Loucy (cell line): ENCODE data around the gene NLGN1.

Experiments
- EZH2phosphoT487 ChIP-seq: fragments of 200-600 bp; IDR thresholded peaks from 2 replicates; pipeline ENCODE4 v1.6.1; 2018; ENCODE audit warnings: antibody characterized with exemption, mild to moderate bottlenecking, moderate library complexity, borderline replicate concordance
- TF ChIP-seq, protein P1 (sequence below): fragments of 200-600 bp; sonication (generic); conservative IDR thresholded peaks from 2 replicates; pipeline ENCODE4 v1.5.1; 2014; ENCODE audit warnings: mild to moderate bottlenecking, antibody characterized with exemption, low read length

DNA sequence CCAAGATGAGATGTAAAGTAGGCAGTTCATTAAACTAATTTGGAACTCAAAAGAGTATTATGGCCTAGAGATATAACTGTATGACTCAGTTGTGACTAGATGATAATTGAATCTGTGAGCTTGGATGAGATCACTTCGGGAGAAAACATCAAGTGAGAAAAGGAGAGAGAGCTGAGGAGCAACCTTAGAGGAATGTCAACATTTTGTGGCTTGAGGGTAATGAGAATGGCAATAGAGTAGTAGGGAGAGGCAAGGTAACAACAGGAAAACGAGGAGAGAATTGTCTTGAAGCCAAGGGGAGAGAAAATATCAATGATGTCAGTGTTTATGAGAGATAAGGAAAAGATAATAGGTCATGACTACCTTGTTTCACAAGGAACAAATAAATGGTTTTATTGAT, 580.2 kb downstream of the NLGN1 start:
- TF ChIP-seq, protein P1, sequence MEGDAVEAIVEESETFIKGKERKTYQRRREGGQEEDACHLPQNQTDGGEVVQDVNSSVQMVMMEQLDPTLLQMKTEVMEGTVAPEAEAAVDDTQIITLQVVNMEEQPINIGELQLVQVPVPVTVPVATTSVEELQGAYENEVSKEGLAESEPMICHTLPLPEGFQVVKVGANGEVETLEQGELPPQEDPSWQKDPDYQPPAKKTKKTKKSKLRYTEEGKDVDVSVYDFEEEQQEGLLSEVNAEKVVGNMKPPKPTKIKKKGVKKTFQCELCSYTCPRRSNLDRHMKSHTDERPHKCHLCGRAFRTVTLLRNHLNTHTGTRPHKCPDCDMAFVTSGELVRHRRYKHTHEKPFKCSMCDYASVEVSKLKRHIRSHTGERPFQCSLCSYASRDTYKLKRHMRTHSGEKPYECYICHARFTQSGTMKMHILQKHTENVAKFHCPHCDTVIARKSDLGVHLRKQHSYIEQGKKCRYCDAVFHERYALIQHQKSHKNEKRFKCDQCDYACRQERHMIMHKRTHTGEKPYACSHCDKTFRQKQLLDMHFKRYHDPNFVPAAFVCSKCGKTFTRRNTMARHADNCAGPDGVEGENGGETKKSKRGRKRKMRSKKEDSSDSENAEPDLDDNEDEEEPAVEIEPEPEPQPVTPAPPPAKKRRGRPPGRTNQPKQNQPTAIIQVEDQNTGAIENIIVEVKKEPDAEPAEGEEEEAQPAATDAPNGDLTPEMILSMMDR = no peak
- TF ChIP-seq EZH2phosphoT487 = no peak
